D721Med (cell line): ENCODE results near the gene MED27.

Source experiments
- DNase-seq: peaks from one replicate; pipeline ENCODE4 v3.0.0; 2011; ENCODE audit warnings: low spot score; ENCODE audit not compliant: insufficient read length
- FAIRE-seq: peaks from 2 replicates; lab custom pipeline; 2011; peaks lifted over from hg19 to GRCh38; lab: Jason Lieb, UNC
- CTCF ChIP-seq: IDR thresholded peaks from 2 replicates; pipeline ENCODE4 v1.5.1; 2012; ENCODE audit warnings: mild to moderate bottlenecking, control low read depth; ENCODE audit not compliant: insufficient read depth; ENCODE audit errors: missing control alignments

Gene MED27

DNA sequence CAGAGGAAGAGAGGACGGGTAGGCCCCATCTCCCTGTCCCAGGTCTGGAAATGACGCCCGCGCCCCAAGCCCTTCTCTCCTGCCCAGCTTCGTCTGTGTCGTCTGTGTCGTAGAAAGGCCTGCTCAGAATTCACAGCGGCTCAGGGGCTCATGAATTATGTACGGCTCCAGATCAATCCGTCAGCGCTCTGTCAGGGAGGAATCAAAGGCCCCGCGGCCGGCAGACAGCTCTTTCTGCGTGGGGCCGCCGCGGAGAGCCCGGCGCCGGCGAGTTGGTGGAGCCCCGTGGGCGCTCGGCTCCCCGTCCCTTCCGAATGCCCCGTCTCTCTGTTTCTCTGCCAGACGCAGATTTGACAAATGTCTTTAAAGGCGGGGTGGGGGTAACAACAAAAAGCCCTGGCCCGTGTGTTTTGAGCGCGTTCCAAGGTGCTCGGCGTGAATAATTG is 255.9 kb downstream of the MED27 start:
- TF ChIP-seq CTCF, result no peak
- DNase-seq (no peak), FAIRE-seq (no peak)

DNA sequence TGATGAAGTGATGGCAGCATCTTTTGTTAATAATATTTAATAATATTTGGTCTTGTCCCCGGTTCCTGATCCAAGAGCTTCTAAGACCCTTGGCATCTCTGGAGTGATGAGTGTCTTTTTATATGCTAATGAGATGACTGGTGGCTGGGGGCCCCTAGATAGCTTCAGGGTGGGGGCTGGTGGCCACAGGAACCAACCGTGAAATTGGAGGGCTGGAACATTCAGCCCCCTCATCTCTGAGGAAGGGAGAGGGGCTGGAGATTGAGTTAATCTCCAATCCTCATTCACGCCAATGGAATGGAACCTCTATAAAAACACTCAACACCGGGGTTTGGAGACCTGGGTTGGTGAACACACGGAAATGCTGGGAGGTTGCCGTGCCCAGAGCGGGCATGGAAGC is 261.6 kb downstream of the MED27 start:
- TF ChIP-seq CTCF, result no peak
- DNase-seq (no peak), FAIRE-seq (no peak)

- TF ChIP-seq CTCF, result no peak
- DNase-seq, result no peak
- FAIRE-seq, result no peak
Measured at GRCh38 chr9:131817627-131818026, 262.0 kb downstream of the MED27 start.

DNA sequence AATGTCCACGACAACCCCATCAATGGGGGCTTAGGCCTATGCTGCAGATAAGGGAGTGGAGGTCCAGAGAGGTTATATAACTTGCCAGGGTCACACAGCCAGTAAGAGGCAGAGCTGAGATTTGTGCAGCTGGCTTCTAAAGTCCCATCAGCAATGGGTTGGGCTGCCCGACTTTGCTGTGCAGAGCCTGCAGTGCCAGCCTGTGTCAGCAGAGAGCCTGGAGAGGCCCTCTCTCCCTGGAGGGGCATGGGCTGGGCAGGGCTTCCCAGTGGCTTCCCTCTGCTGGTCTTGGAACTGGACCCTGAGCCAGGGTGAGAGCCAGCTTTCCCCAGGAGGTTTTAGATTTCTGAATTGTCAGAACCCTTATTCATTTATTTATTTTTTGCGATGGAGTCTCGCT is 262.6 kb downstream of the MED27 start:
- FAIRE-seq, result no peak
- TF ChIP-seq CTCF, result no peak
- no peak for DNase-seq

DNA sequence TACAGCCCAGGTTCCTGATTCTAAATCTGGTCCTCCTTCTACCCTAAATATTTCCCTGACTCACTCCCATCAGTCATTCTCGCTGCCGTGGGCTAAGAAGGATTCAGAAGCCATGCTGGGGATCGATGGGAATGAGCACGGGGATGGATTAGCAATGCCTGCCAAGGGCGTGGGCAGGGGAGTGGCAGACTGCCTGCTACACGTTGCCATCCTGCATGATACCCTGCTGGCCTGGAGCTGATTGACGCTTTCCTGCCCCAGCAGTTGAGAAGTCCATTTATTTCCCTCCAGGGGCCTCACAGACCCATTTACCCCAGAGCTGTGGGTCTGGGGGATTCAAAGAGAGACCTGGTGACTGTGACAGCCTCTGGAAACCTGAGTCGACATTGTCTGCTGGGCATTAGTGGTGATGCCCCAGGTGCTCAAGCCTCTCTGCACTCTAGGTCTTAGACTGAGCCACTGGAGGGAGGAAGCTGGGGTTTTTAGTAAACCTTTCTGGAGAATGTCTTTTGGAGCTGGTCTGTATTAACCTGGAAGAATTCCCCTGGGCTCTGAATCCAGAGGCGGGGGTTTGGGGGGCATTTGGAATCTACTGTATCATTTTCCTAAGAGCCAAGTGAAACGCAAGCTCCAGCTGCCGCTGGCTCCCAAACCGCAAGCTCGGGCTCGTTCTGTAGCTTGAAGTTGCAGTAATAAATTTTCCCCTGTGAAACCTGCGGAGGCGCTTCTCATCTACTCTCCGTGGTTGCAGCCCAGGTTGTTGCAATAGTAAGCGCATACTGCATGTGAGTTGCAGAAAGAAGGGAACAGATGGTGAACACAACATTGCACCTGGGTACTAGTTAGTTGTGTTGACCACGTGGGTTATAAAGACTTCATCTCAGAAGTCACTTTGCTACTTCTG is 263.4 kb downstream of the MED27 start:
- no peak for TF ChIP-seq CTCF
- FAIRE-seq (no peak), DNase-seq (no peak)

DNA sequence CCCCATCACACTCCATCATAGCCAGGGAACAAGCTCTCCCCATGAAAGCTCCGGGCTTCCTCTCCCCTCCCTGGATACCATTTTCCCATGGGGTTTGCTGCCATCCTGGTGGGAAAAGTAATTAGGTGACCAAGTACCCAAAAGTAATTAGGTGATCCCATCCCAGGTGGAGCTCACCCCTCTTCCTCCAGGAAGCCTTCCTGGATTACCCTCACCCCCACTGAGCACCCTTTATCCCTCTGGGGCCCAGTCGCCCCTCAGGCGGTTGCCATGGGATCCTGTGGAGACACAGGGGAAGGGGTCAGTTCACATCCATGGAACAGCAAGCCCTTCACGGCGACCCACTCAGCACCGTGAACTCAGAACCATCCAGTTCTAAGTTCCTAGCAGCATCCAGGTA is 265.0 kb downstream of the MED27 start:
- no peak for TF ChIP-seq CTCF
- FAIRE-seq (no peak), DNase-seq (no peak)

DNA sequence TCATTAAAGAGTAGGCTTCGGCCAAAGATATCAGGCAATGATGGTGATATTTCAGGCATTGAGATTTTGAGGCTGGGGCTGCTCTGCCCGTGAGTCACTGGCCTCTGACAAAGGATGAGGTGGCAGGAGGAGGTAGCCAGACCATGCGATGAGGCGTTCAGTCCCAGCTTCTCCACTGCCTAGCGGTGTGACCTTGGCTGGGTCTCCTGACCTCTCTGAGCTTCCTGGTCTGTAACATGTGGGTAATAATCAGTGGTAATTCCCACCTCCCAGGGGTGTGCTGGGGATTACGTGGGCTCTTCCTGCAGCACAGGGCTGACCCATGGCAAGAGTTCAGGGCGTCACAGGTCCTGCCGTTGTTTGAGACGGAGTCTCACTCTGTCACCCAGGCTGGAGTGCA is 266.6 kb downstream of the MED27 start:
- no peak for TF ChIP-seq CTCF
- DNase-seq, result no peak
- FAIRE-seq, result no peak
